SU-DHL-6 (cell line): ENCODE measurements around the gene PNMA8C.

ENCODE experiments used
- H2AFZ ChIP-seq: fragments of 200-600 bp; sonication (generic); 2 replicates; pipeline ENCODE4 v1.6.1; 2014; ENCODE audit warnings: low read depth, mild to moderate bottlenecking, moderate library complexity, mixed read lengths, antibody characterized with exemption, low read length; ENCODE audit not compliant: severe bottlenecking
- H3F3A ChIP-seq: fragments of 200-600 bp; shearing (Covaris generic); 2 replicates; pipeline ENCODE4 v1.6.0; 2016; ENCODE audit warnings: antibody characterized with exemption, mild to moderate bottlenecking; ENCODE audit not compliant: insufficient read depth
- H3K27ac ChIP-seq: fragments of 200-600 bp; sonication (generic); 2 replicates; pipeline ENCODE4 v1.5.1; 2016; ENCODE audit warnings: low read depth, mild to moderate bottlenecking, low read length, moderate library complexity, mixed read lengths
- H3K27me3 ChIP-seq: fragments of 200-600 bp; sonication (generic), shearing (Covaris generic); 2 replicates; pipeline ENCODE4 v1.6.0; 2014; ENCODE audit warnings: mild to moderate bottlenecking, low read length
- H3K36me3 ChIP-seq: fragments of 200-600 bp; sonication (generic); 2 replicates; pipeline ENCODE4 v1.6.1; 2014; ENCODE audit warnings: mild to moderate bottlenecking, low read length, mixed read lengths
- H3K4me2 ChIP-seq: fragments of 300-600, 200-600 bp; shearing (Covaris generic), sonication (generic); 2 replicates; pipeline ENCODE4 v1.6.0; 2014; ENCODE audit warnings: low read length, low read depth, mild to moderate bottlenecking; ENCODE audit not compliant: poor library complexity, severe bottlenecking
- H3K4me3 ChIP-seq: fragments of 200-600 bp; sonication (generic); 2 replicates; pipeline ENCODE4 v1.5.1; 2014; ENCODE audit warnings: antibody characterized with exemption, low read length, mild to moderate bottlenecking, mixed read lengths; ENCODE audit not compliant: insufficient read depth, poor library complexity, severe bottlenecking
- H3K79me2 ChIP-seq: fragments of 200-600 bp; sonication (generic); 2 replicates; pipeline ENCODE4 v1.6.1; 2014; ENCODE audit warnings: mild to moderate bottlenecking, low read length, moderate library complexity; ENCODE audit not compliant: insufficient read depth
- H3K9ac ChIP-seq: fragments of 200-600 bp; sonication (generic); 2 replicates; pipeline ENCODE4 v1.7.0; 2014; ENCODE audit warnings: mild to moderate bottlenecking, low read length
- H3K9me2 ChIP-seq: fragments of 200-600 bp; sonication (generic); replicated peaks from 2 replicates; pipeline ENCODE4 v1.6.1; 2014; ENCODE audit warnings: low read length; ENCODE audit not compliant: insufficient read depth
- H3K9me3 ChIP-seq: fragments of 200-600 bp; sonication (generic); 2 replicates; pipeline ENCODE4 v1.6.1; 2014; ENCODE audit warnings: low read length, mixed read lengths; ENCODE audit not compliant: insufficient read depth
- H4K20me1 ChIP-seq: fragments of 200-600 bp; sonication (generic); 2 replicates; pipeline ENCODE4 v1.6.1; 2014; ENCODE audit warnings: low read depth, mild to moderate bottlenecking, antibody characterized with exemption, low read length, moderate library complexity, mixed read lengths
- EZH2phosphoT487 ChIP-seq: fragments of 200-600 bp; sonication (generic), shearing (Covaris generic); conservative IDR thresholded peaks from 2 replicates; pipeline ENCODE4 v1.6.1; 2018; ENCODE audit warnings: mild to moderate bottlenecking, antibody characterized with exemption, low read length, moderate library complexity, mixed read lengths
- TF ChIP-seq, protein P1 (sequence below): fragments of 200-600 bp; sonication (generic); IDR thresholded peaks from one replicate; pipeline ENCODE4 v1.5.1; 2017; ENCODE audit warnings: antibody characterized with exemption, mild to moderate bottlenecking, low read length, moderate library complexity; ENCODE audit not compliant: insufficient read depth, poor library complexity, severe bottlenecking

The PNMA8C gene

DNA sequence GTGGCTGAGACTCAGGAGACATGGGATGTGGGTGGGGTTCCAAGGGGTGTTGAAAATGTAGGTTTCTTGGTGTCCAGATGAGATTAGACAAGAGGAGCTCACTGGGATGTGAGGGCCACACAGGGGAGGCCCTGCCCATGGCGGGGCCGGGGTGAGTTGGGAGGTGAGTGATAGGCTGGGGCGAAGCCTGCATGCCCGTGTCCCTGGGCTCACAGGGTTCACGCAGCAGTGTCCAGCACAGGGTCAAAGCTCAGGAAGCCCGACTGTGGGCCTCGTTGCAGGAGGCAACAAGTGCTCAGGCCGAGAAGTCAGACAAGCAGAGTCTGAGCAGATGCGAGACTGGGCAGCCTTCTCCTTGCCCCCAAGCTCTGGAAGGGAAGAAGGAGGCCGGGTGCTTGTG, 42.6 kb downstream of the PNMA8C start:
- H3K9me3 ChIP-seq = no peaks in the 10 kb centered on the region
- no peaks in the 10 kb centered on the region for H3K27me3 ChIP-seq
- no peak overlapping the region for H2AFZ ChIP-seq
- H3K36me3 ChIP-seq = peaks cover 4% of the 10 kb centered on the region; the same call in 1 of the 2 replicates
- no peaks in the 10 kb centered on the region for H3F3A ChIP-seq
- H3K27ac ChIP-seq = no peak overlapping the region
- 0 out of 2 replicates have a peak, but pooled peaks cover 5% of the 10 kb centered on the region for H3K79me2 ChIP-seq
- no peak for TF ChIP-seq EZH2phosphoT487
- TF ChIP-seq, protein P1, sequence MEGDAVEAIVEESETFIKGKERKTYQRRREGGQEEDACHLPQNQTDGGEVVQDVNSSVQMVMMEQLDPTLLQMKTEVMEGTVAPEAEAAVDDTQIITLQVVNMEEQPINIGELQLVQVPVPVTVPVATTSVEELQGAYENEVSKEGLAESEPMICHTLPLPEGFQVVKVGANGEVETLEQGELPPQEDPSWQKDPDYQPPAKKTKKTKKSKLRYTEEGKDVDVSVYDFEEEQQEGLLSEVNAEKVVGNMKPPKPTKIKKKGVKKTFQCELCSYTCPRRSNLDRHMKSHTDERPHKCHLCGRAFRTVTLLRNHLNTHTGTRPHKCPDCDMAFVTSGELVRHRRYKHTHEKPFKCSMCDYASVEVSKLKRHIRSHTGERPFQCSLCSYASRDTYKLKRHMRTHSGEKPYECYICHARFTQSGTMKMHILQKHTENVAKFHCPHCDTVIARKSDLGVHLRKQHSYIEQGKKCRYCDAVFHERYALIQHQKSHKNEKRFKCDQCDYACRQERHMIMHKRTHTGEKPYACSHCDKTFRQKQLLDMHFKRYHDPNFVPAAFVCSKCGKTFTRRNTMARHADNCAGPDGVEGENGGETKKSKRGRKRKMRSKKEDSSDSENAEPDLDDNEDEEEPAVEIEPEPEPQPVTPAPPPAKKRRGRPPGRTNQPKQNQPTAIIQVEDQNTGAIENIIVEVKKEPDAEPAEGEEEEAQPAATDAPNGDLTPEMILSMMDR = no peak
- H3K4me2 ChIP-seq = no peak overlapping the region
- no peak overlapping the region for H3K9ac ChIP-seq
- H3K9me2 ChIP-seq = no peaks in the 10 kb centered on the region
- no peak overlapping the region for H3K4me3 ChIP-seq
- no peaks in the 10 kb centered on the region for H4K20me1 ChIP-seq

DNA sequence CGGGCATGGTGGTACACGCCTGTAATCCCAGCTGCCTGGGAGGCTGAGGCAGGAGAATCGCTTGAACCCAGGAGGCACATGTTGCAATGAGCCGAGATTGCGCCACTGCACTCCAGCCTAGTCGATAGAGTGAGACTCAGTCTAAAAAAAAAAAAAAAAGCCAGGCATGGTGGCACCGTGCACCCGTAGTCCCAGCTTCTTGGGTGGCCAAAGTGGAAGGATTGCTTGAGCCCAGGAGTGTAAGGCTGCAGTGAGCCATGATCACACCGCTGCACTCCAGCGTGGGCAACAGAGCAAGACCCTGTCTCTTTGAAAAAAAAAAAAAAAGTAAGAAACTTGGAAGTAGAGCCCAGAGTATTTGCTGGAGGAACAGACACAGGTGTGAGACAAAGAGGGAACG, 43.1 kb downstream of the PNMA8C start:
- no peaks in the 10 kb centered on the region for H3K9me3 ChIP-seq
- H3K9me2 ChIP-seq = no peaks in the 10 kb centered on the region
- H2AFZ ChIP-seq = no peak overlapping the region
- no peak for TF ChIP-seq EZH2phosphoT487
- TF ChIP-seq, protein P1 = no peak
- H3K36me3 ChIP-seq = peaks cover 9% of the 10 kb centered on the region; the same call in 1 of the 2 replicates
- no peak overlapping the region for H3K27ac ChIP-seq
- 0 out of 2 replicates have a peak, but pooled peaks cover 8% of the 10 kb centered on the region for H3K79me2 ChIP-seq
- no peak overlapping the region for H3K4me3 ChIP-seq
- no peak overlapping the region for H3K9ac ChIP-seq
- H3K4me2 ChIP-seq = no peak overlapping the region
- no peaks in the 10 kb centered on the region for H3K27me3 ChIP-seq
- no peaks in the 10 kb centered on the region for H3F3A ChIP-seq
- 0 out of 2 replicates have a peak, but pooled peaks cover 3% of the 10 kb centered on the region for H4K20me1 ChIP-seq

DNA sequence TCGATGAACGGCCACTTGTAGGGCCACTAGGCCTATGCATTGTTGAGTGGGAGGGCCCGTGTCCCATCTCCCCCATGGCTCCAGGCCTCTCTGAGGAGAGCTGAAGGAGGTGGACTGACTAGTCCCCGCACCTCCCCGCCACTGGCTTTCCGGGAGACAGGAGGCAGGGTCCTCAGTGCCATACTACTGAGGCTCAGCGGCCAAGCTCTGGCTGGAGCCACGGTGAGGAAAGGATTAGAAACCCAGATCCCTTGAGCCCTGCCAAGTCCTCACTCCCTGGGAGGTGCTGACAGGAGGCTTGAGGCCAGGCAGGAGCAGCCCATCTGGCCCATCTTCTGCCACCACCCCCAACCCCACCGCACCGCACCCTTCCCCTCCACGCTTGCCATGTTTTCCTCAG, 44.3 kb downstream of the PNMA8C start:
- Histone ChIP-seq H3K4me2 (no peak overlapping the region), H4K20me1 (0 out of 2 replicates have a peak, but pooled peaks cover 4% of the 10 kb centered on the region), H3K79me2 (peaks cover 16% of the 10 kb centered on the region; the same call in 1 of the 2 replicates), H3K4me3 (no peak overlapping the region), H3F3A (no peaks in the 10 kb centered on the region), H3K9ac (no peak overlapping the region), H3K36me3 (peaks cover 13% of the 10 kb centered on the region; the same call in 1 of the 2 replicates), H2AFZ (no peak overlapping the region), H3K27ac (no peak overlapping the region), H3K9me3 (no peaks in the 10 kb centered on the region), H3K9me2 (no peaks in the 10 kb centered on the region), H3K27me3 (no peaks in the 10 kb centered on the region)
- TF ChIP-seq, protein P1 = no peak
- no peak for TF ChIP-seq EZH2phosphoT487
